G401 (cell line): ENCODE results near the gene DBN1. TPM values are rescaled to one million over a fixed set of nuclear protein-coding genes. Genes with fewer than 3 reads are reported as not detected.

ENCODE experiments used
- DNase-seq: peaks from one replicate; pipeline ENCODE4 v3.0.0-alpha.2; 2015; ENCODE audit warnings: low spot score
- in situ Hi-C: cut with HindIII; loops from 2 replicates; pipeline ENCODE4 v1.10.0; 2016; ENCODE audit warnings: low sequenced_read_pairs, mixed read lengths
- total RNA-seq: library from RNA; depleted of rRNA; stranded (reverse); fragments of >200 nt; shearing (Covaris generic); gene quantifications from 2 replicates; pipeline ENCODE4 v1.2.3, GENCODE V29; 2014

DBN1 gene
- total RNA-seq, 1 experiment from 2014 or later = 295 TPM

DNA sequence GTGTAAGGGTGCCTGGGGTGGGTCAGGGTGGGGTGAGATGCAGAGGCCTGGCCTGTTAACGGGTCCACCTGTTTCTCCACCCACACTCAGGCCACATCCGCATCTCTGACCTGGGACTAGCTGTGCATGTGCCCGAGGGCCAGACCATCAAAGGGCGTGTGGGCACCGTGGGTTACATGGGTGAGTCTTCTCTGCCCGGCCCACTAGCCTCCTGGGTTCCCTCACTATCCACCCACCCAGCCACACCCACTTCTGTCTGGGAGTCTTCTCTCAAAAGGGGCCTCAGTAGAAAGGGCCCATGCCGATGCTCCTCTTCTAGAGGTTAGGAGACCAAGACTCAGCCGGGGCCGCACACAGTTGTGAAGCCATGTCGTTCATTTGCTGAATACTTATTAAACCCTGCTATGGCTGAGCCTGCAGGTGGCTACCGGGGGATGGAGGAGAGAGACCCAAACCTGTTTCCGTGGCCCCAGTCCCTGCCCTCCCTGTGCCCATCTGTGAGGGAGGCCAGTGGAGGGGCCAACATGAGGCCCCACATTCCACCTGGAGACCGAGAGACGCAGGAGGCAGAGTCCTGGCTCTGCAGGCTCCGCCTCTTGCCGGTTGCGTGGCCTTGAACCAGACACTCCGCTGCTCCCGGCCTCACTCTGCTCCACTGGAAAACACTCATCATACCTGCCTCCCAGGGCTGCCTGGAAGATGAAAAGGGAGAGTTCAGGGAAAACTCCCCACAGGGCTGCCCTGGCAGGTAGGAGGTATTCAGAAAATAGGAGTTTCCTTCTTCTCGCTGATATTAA, 38.3 kb downstream of the DBN1 start:
- in situ Hi-C loops = no loop called here

DNA sequence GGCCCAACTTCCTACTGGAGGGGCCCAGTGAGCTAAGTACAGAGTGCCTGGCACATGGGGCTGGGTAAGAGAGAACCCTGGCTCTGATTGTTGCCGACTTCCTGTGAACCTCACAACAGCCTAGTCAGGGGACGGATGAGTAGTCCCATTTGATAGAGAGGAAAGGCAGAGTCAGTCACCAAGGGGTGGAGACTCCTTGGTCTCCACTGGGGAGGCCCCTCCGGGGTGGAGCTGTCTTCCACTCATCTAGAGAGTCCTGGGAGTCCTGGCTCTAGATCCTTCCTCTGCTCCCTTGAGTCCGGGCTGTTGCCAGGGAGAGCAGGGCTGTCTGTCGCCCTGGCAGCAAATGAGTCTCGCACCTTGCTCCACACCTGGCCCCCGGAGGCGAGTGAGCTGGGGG, 39.0 kb downstream of the DBN1 start:
- in situ Hi-C loops = no loop called here
- no peak for DNase-seq

More for the DNA sequence above, 38.3 kb downstream of the DBN1 start:
- DNase-seq = no peak

DNA sequence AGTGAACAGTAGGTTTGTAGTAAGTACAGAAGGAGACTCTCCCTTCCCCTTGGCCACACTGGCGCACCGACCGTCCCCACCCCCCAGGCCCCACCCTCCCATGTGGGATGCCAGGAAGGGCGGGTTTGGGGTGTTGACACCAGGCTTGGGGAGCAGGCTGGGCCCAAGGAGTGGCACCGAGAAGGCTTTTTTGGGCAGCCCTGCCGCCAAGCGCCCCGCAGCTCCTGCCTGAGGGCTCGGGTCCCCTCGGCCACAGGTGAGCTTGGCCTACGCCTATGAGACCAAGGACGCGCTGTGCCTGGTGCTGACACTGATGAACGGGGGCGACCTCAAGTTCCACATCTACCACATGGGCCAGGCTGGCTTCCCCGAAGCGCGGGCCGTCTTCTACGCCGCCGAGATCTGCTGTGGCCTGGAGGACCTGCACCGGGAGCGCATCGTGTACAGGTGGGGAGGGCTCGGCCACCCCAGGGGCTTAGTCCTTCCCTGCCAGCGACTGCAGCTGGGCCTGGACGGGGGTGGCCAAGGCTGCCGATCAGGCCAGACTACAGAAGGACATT, 39.7 kb downstream of the DBN1 start:
- in situ Hi-C loops = no loop called here

DNA sequence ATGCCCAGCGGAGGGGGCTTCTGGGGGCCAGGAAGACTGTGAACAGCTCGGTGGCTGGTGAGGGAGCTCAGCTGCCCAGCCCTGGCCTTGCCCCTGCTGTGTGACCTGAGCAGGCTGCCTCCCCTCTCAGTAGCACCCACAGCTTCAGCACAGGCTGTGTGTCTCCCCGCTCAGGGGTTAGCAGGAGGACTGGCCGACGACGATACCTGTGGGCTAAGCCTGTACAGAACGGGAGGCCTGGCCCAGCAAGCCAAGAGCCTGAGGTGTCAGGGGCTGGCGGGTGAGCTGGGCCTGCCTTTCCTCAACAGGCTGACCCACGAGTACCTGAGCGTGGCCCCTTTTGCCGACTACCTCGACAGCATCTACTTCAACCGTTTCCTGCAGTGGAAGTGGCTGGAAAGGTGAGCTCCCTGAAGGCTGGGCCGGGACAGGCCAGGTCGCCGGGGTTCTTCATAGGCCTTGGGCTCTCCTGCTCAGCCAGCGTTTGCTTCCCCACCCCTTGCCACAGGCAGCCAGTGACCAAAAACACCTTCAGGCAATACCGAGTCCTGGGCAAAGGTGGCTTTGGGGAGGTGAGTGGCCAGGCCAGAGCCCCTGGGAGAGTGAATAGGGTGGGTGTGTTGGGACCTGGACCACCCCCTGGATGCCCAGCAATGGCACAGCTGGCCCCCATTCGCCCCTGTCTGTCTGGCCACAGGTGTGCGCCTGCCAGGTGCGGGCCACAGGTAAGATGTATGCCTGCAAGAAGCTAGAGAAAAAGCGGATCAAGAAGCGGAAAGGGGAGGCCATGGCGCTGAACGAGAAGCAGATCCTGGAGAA, 40.4 kb downstream of the DBN1 start:
- in situ Hi-C loops = no loop called here
- no peak for DNase-seq

More for the DNA sequence above, 39.7 kb downstream of the DBN1 start:
- DNase-seq = no peak

DNA sequence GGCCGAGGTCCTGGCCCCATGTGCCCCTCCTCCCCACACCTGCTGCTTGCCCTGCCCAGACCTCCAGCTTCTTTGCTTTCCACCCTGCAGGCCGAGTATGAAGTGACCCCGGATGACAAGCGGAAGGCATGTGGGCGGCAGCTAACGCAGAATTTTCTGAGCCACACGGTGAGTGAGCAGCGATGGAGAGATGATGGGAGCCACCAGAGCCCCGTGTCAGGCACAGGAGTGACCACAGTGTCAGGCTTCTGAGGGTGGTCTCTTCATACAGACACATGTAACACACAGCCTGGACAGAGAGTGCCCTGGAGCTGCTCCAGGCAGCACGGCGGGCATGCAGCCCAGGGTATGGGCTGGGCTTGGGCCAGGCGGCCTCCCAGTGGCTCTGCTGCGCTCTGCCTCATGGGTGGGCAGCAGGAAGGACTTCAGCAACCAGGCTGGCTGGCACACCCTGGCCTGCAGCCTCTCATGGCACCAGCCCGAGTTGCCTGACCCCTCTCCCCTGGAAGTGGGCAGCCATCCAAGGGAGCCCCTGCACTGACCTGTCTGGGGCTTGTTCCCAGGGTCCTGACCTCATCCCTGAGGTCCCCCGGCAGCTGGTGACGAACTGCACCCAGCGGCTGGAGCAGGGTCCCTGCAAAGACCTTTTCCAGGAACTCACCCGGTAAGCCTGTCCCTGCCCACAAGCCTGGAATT, 41.1 kb downstream of the DBN1 start:
- in situ Hi-C loops = no loop called here
- no peak for DNase-seq

DNA sequence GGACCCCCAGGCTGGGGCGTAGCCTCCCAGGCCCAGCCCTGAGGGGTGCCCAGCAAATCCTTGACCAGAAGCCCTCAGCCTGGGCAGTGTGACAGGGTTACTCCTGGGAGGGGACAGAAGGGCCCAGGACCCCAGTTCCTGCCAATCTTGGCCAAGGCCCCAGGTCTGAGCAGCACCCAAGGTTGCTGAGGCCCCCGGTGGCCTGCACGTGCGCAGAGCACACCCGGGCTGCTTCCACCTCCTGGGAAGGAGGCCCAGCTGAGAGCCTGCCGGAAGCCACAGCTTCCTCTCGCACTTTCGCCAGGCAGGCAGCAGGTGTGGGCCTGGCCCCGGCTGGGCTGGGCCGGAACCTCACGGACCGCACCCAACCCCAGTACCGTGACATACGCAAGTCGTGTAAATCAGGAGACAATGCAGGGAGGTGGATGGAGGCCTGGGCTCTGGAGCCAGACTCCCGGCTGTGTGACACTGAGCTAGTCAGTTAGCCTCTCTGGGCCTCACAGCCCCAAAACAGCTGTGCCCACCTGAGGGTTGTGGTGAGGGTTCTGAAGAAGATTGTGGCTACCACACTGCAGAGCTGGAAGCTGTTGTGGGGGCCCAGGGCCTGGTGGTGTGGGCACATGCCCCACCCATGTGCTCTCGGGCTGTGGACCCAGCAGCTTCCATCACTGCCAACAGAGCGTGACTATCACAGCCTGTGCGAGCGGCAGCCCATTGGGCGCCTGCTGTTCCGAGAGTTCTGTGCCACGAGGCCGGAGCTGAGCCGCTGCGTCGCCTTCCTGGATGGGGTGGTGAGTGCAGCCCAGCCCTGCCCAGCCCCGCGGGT, 41.9 kb downstream of the DBN1 start:
- in situ Hi-C loops = no loop called here
- peak; percentile 72 for DNase-seq

DNA sequence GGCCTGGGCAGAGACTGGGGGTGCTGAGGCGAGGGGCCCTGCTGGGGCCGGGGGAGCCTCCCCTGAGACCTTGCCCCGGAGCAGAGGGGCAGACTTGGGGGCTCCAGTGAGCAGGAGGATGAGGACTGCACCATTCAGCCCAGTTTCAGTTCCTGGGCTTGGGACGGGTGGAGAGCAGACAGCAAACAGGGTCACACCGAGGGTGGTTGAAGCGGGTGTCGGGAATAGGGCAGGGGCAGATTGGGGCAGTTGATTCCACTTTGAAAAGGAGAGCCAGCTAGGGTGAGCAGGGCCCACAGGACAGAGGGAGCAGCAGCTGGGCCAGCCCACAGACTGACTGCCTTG, 42.5 kb downstream of the DBN1 start:
- in situ Hi-C loops = no loop called here
- no peak for DNase-seq

DNA sequence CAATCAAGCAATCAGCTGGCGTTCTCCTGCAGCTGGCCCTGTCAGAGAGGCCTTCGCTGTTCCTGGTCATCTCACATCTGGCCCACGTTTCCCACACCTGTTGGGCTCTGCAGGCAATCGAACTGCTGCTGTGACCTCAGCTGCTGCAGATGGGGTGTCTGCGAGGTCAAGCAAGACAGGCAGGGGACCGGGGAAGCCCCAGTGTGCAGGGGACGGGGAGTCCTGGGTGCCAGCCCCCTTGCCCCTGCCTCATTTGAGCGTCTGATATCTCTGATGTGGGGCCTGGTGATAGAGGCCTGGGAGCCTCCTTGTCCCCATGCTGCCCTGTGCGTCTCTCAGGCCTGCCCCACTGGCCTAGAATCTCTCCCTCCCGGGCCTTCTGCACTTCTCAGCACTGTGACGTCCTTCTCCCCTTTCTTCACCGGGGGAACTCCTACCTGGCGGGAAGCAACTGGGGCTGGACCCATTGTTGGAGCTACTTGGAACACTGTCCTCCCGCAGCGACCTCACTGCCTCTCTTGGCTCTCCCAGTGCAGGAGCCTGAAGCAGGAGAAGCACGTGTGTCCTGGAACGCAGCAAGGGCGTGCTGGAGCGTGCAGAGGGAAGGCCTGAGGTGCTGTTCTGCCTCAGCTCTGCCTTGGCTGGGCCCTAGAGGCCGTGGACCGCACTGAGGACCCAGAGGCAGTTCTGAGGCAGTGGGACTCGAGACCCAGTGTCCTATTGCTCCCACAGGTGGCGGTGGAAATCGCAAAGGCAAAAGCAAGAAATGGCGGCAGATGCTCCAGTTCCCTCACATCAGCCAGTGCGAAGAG, 43.1 kb downstream of the DBN1 start:
- in situ Hi-C loops = no loop called here

DNA sequence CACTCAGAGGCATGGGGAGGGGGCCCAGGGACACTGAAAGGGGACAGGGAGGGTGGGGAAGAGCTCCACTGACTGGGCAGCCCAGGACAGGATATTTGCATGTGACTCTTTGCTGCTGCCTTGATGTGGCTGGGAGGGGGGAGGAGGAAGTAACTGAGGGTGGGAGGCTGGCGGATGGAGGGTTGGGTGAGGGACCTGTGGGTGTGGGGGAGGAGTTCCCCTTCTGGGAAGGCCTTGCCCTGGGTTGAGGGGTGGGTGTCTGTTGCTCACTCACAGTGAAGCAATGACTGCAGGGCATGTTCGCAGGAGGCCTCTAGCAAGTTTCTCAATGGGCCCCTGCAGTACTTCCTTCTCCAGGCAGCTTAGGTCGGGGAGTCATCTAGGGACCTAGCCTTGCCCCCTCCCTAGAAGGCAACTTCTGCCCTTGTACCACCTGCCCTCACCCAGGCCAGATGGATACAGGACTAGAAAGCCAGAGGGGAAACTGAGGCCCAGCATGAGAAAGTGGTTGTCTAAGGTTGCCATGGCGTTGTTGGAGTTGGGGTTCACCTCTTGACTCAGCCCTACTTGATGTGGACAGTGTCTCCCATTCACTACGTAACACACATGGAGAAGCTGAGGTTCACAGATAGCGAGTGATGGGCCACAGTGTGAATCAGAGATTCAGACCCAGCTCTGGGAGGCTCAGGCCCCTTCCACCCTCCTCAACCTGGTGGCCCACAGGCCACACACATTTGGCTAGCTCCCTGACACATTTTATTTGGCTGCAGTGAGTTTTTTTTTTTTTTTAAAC, 44.0 kb downstream of the DBN1 start:
- in situ Hi-C loops = no loop called here
- no peak for DNase-seq

More for the DNA sequence above, 43.1 kb downstream of the DBN1 start:
- no peak for DNase-seq

DNA sequence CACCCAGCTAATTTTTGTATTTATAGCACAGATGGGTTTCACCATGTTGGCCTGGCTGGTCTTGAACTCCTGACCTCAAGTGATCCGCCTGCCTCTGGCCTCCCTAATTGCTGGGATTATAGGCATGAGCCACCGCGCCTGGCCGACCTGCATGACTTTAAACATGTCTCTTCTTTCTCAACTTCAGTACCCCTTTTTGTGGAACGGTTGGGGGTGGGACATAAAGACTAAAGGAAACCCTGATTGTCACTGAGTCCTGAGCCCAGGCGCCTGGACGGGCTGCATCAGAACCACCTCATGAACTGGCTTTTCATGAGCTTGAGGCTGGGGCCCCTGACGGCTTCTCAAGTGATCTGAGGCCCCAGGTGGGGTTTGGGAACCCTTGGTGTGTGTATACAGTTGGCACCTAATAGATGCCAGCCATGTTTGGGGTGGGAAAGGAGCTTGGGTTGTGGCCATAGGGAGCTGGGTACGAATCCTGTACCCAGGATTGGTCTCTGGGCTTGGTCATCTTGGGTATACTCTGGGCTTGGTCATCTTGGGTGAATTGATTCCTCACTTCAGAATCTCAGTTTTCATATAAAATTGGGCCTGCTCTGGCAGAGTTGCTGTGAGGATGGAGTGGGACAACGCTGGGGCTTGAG, 44.7 kb downstream of the DBN1 start:
- in situ Hi-C loops = no loop called here
- DNase-seq = no peak

DNA sequence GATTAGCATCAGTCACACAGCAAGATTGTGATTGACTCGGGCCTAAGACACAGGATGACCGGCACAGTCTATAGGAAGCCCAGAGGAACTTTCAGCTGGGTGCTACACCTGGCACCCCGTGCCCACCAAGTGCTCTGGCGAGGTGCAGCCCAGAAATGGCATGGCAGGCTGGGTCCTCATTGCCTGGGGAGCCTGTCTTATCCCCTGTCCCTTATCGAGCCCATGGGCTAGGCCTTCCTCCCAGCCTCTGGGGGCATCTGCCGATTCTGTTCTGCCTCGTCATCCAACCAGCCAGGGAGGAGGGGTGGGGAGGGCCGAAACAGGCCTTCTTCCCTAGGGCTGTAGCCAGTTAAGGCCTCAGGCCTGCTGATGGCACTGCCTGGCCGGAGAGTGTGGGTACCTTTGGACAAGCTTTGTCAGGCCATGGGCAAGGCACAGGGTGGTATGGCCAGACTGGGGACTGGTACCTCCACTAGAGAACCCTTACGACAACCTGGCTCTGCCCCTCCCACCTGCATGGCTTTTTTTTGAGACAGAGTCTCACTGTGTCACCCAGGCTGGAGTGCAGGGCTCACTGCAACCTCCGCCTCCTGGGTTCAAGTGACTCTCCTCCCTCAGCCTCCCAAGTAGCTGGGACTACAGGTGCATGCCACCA, 45.4 kb downstream of the DBN1 start:
- DNase-seq = no peak
- in situ Hi-C loops = no loop called here

DNA sequence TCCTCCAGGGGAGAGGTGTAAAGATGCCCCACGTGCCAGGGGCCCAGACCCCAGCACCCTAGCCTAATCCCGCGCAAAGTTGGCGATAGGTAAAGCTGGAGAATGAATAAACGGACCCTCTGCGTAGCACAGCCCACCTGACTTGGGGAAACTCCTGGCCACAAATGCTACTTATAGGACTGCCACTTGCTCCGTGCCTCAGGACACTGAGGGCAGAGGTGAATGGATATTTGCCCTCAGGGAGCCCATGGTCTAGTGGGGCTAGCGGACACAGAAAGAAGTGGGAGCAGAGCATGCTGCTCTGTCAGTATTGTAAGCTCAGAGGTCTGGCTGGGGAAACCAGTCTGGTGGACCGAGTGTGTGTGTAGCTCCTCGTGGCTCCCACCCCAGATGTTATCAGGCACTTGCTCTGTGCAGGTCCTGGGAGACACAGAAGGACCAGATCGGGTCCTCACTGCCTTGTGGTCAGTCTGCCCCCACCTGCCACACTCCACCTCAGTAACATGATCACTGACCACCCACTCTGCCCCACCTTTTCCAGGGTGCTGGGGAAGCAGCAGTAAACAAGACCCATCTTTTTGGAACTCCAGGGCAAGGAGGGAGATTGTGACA, 46.1 kb downstream of the DBN1 start:
- DNase-seq = no peak
- in situ Hi-C loops = no loop called here

DNA sequence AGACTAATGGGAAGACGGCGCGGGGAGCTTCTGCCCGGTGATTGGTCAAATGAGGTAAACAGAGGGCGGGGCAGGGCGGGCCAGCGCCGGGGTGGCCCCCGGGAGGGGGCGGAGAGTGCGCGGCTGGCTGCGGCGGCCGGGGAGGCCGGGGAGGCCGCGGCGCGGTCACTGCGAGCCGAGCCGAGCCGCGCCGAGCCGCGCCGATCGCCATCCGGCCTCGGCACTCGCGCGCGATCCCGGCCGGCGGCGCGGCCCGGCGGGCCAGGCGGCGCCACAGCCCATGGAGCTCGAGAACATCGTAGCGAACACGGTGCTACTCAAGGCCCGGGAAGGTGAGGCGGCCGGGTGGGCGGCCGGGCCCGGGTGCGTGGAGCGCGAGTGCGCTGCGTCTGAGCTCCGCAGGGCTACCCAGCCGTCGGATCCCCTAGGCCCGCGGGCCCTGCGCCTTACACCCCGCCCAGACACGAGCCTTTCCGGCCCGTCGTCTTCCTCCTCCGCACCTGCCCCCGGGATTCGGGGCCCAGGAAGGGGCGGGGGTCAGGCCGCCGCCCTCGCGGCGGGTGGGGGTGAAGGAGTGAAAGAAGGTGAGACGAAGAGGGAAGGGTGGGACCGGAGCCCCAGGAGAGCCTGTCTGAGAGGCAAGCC, 46.7 kb downstream of the DBN1 start, which contains the start of gene GRK6:
TSS of gene GRK6 (plus strand) at position 111 of the 645 bp plus-strand sequence. CDS start at position 281, 170 bp downstream.
- in situ Hi-C loops = no loop called here

DNA sequence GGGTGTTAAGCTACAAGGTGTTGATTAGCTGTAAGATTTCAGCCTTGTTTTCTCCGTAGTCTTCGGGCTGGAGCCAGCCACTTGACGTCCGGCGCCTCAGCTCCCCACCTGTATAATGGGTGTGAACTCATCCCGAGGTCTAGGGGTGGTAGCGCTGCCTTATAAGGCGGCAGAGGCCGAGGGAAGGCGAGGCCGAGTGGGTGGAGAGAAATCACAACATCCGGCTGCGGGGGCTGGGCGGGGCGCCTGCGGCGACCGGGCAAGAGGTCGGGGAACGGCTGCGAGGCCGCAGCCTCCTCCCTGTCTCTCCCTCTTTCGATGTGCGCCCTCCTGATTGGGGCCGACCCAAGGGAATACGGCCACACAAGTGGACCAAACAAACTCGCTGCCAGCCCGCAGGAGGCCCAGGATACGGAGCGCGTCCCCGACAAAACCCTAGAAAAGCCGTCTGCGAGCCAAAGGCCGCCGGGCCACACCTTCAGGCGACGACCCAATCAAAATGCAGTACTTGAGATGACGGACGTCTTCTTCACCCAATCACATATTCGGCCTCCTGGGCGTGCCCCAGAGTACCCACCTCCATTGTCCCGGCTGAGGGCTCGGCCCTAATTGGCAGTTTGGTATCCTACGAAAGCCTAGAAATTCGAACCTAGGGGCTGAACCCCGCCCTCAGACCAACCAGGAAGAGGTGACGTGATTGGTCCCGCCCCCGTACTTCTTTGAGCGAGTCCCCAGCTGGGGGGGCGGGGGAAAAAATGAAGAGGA, 47.5 kb downstream of the DBN1 start:
- in situ Hi-C loops = no loop called here

More for the DNA sequence above, 46.7 kb downstream of the DBN1 start, which contains the start of gene GRK6:
- DNase-seq = no peak

More for the DNA sequence above, 47.5 kb downstream of the DBN1 start:
- DNase-seq = peak; percentile 100
